RWPE1 (cell line): ENCODE results near the gene SLC35F3.
A peak's percentile ranks its signal among the peaks of the same experiment; 100 is the strongest.

Experiments
- CTCF ChIA-PET: fragments of 350-600 bp; sonication (Branson Sonifier 250); formaldehyde crosslinking; extraction: SDS; loops from one replicate; lab custom pipeline; 2021; lab: Yijun Ruan, JAX
- POLR2A ChIA-PET: fragments of 400-600 bp; formaldehyde crosslinking; extraction: SDS; loops from one replicate; lab custom pipeline; 2020; ENCODE audit warnings: antibody characterized with exemption; ENCODE audit not compliant: low non-redundant PET; lab: Yijun Ruan, JAX
- DNase-seq: peaks from one replicate; pipeline ENCODE4 v3.0.0; 2012; ENCODE audit warnings: low spot score
- H3K27ac ChIP-seq: fragments of 450-650 bp; 2 replicates; pipeline ENCODE4 v1.5.1; 2017
- CTCF ChIP-seq: fragments of 450-650 bp; conservative IDR thresholded peaks from 2 replicates; pipeline ENCODE4 v1.5.1; 2017; ENCODE audit warnings: low read depth, mild to moderate bottlenecking

The SLC35F3 gene

DNA sequence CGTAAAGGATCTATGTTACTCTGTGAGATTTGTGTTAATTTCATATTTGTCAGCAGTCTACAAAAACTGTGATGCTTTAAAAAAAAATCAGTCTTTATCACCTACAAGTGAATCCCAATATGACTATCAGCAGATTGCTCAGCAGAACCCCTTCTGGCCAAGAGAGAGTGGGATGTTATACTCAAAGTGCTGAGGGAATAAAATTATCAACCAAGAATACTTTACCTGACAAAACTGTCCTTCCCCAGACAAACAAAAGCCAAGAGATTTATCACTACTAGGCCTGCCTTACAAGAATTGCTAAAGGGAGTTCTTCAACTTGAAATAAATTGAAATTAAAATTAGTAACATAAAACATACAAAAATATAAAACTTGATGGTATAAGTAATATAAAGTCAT is 105.2 kb downstream of the SLC35F3 start:
- ChIA-PET CTCF (no interaction called here), POLR2A (no interaction called here)
- H3K27ac ChIP-seq, result no peak overlapping the region
- TF ChIP-seq CTCF, result no peak
- no peak for DNase-seq

DNA sequence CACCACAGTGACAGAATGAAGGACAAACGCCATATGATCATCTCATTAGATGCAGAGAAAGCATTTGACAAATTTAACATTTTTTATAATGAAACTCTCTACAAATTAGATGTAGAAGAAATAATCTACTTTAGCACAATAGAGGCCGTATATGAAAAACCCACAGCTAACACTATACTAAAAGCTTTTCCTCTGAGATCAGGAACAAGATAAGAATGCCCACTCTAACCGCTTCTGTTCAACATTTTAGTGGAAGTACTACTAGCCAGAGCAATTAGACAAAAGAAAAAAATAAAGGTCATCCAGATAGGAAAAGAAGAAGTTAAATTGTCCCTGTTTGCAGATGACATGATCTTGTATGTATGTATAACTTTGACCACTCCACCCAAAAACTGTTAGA is 109.7 kb downstream of the SLC35F3 start:
- DNase-seq, result no peak
- no peak for TF ChIP-seq CTCF
- no peak overlapping the region for H3K27ac ChIP-seq
- POLR2A ChIA-PET, result no interaction called here
- CTCF ChIA-PET, result no interaction called here

DNA sequence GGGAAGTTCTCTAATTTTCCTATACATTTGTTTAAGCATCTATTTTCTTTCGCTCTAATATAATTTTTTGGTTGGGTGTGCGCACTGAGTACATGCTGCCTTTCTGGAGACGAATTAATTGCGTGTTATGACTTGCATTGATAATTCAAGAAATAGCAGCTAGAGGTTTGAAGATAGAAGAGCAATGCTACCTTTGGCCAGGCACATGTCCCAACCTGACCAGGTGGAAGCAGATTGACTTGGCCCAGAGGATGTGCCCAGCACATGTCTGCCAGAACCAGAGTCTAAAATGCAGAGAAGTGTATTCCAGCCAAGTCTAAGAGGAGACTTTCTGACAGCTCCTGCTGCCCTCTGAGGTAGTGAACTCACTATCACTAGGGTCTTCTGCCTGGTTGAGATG is 114.3 kb downstream of the SLC35F3 start:
- ChIA-PET CTCF (interaction anchor here (0.6 to 0.8 kb wide), 2 partner anchors 47 to 54 kb away, joined by 3 to 4 read pairs; no protein-coding TSS in a partner anchor), POLR2A (no interaction called here)
- TF ChIP-seq CTCF, result no peak
- peak; percentile 10 for DNase-seq
- H3K27ac ChIP-seq, result no peak overlapping the region

DNA sequence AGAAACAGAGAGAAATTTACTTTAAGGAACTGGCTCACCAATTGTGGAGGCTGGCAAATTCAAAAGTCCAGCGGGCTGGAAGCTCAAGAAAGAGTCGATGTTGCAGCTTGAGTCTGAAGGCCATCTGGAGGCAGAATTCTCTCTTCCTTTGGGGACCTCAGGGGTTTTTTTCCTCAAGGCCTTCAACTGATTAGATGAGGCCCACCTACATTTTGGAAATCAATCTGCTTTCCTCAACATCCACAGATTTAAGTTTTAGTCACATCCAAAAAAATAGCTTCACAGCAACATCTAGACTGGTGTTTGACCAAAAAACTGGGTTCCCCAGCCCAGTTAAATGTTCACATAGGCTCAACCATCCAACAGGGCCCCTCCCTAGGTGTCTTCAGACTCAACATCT is 114.9 kb downstream of the SLC35F3 start:
- ChIA-PET CTCF (interaction anchor here (0.6 to 0.8 kb wide), 2 partner anchors 47 to 296 kb away, joined by 4 read pairs; no protein-coding TSS in a partner anchor), POLR2A (no interaction called here)
- DNase-seq, result no peak
- H3K27ac ChIP-seq, result no peak overlapping the region
- no peak for TF ChIP-seq CTCF

- no peak for DNase-seq
- no peak overlapping the region for H3K27ac ChIP-seq
- ChIA-PET POLR2A (no interaction called here), CTCF (interaction anchor here (0.6 kb wide), 1 partner anchor 143 kb away, joined by 4 read pairs; no protein-coding TSS in a partner anchor)
- TF ChIP-seq CTCF, result no peak
These were observed 117.8 kb downstream of the SLC35F3 start for GRCh38 chr1:234022302-234022701.

GRCh38 chr1:234039603-234040002 is 135.1 kb downstream of the SLC35F3 start:
- no peak for TF ChIP-seq CTCF
- no peak for DNase-seq
- CTCF ChIA-PET, result interaction anchor here (0.7 kb wide), 1 partner anchor 406 kb away, joined by 6 read pairs; no protein-coding TSS in a partner anchor
- no peak overlapping the region for H3K27ac ChIP-seq
- POLR2A ChIA-PET, result no interaction called here
